Natural killer cell treated with Interleukin-12 subunit alpha and Interleukin-12 subunit beta and Interleukin-15 and Interleukin-18, amount 100 ng/mL, for 72 hours (primary cell): ENCODE results near the gene MYO19. TPM values are rescaled to one million over a fixed set of nuclear protein-coding genes. Genes with fewer than 3 reads are reported as not detected.

Experiments used
- ATAC-seq, 2 donors: fragments of 150-1000 bp; cut with Tn5 transposase in 1 of 2; sonication (Bioruptor Pico), chemical (Tn5 transposase) in 1 of 2; 2 replicates each; pipeline ENCODE4 v1.10.0; 2021
- DNase-seq: peaks from one replicate; pipeline ENCODE4 v3.0.0; 2022; ENCODE audit warnings: low spot score
- H3K27ac Mint-ChIP-seq, 2 donors: 1 replicate in 1 of 2; 2 replicates in 1 of 2; pipeline ENCODE4 v1.8.0; 2022; ENCODE audit warnings: mixed read lengths in 2 of 2, mild to moderate bottlenecking in 1 of 2, moderate library complexity in 1 of 2
- H3K27me3 Mint-ChIP-seq, 2 donors: 1 replicate in 1 of 2; 2 replicates in 1 of 2; pipeline ENCODE4 v1.8.0; 2022; ENCODE audit warnings: mixed read lengths in 2 of 2
- H3K36me3 Mint-ChIP-seq: one replicate; pipeline ENCODE4 v1.8.0; 2022; ENCODE audit warnings: mixed read lengths
- H3K4me1 Mint-ChIP-seq, 2 donors: 1 replicate in 1 of 2; 2 replicates in 1 of 2; pipeline ENCODE4 v1.8.0; 2022; ENCODE audit warnings: low read depth in 2 of 2, mixed read lengths in 2 of 2, mild to moderate bottlenecking in 1 of 2
- H3K4me3 Mint-ChIP-seq: one replicate; pipeline ENCODE4 v1.8.0; 2022; ENCODE audit warnings: mixed read lengths
- H3K9me3 Mint-ChIP-seq: 2 replicates; pipeline ENCODE4 v1.8.0; 2022; ENCODE audit warnings: mixed read lengths
- total RNA-seq, 2 donors: library from RNA; stranded (reverse); gene quantifications; one replicate each; pipeline ENCODE4 v1.2.3, GENCODE V29; 2022

MYO19 gene, protein sequence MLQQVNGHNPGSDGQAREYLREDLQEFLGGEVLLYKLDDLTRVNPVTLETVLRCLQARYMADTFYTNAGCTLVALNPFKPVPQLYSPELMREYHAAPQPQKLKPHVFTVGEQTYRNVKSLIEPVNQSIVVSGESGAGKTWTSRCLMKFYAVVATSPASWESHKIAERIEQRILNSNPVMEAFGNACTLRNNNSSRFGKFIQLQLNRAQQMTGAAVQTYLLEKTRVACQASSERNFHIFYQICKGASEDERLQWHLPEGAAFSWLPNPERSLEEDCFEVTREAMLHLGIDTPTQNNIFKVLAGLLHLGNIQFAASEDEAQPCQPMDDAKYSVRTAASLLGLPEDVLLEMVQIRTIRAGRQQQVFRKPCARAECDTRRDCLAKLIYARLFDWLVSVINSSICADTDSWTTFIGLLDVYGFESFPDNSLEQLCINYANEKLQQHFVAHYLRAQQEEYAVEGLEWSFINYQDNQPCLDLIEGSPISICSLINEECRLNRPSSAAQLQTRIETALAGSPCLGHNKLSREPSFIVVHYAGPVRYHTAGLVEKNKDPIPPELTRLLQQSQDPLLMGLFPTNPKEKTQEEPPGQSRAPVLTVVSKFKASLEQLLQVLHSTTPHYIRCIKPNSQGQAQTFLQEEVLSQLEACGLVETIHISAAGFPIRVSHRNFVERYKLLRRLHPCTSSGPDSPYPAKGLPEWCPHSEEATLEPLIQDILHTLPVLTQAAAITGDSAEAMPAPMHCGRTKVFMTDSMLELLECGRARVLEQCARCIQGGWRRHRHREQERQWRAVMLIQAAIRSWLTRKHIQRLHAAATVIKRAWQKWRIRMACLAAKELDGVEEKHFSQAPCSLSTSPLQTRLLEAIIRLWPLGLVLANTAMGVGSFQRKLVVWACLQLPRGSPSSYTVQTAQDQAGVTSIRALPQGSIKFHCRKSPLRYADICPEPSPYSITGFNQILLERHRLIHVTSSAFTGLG
- total RNA-seq: 100 to 1,000 TPM; 103 to 333 TPM

DNA sequence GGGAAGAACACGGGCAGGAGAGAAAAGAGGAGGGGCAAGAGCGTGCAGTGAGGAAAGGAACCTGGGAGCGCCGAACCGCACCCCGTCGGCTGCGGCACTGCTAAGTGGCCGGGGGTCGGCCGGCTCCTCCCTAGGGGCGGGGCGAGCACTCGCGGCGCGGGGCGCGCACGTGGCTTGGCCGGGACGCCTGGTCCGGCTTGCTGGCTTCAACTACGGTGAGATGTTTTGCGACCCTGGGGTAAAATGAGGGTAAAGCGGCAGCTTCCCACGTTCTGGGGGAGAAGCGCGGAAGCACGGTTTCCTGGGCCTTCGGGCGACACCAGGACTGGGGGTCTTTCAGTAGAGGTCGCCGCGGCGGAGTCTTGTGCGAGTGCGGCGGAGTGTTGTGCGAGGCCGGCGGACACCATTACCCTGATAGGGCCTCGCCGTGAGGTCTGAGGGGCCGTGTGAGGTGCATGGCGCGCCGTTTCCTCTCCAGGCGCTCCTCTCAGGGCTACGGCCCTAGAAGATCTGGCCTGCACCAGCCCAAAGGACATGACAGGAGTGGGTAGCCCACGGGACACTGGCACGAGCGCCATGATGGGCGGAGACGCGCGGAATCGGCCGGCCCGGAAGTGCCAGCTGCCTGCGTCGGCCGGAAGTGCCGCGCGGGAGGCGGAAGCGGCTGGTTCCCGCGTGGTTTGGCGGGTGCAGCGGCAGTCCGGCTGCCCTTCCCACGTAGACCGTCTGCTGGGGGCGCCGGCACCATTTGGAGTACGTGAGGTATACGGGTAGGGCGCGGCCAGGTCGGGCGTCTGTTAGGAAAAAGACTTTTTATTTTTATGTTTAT, at the start of gene MYO19, which contains the start of gene PIGW:
MYO19 (minus strand) TSS at position 29 of the 829 bp plus-strand sequence. CDS start 2,330 bp downstream, outside the sequence.
PIGW (plus strand) TSS at position 148 of the 829 bp plus-strand sequence. CDS start 2,115 bp downstream, outside the sequence.
- Mint-ChIP-seq H3K36me3 (peaks cover 4% of the 10 kb centered on the region), H3K9me3 (no peaks in the 10 kb centered on the region), H3K27me3 (no peaks in the 10 kb centered on the region), H3K4me3 (peak within 1 kb of the TSS; percentile 96), H3K27ac (peak within 1 kb of the TSS; percentile 87 to 93), H3K4me1 (peaks cover 26 to 31% of the 10 kb centered on the region in 2 donors)
- peak; percentile 91 for DNase-seq
- ATAC-seq: peak; percentile 92 to 93

DNA sequence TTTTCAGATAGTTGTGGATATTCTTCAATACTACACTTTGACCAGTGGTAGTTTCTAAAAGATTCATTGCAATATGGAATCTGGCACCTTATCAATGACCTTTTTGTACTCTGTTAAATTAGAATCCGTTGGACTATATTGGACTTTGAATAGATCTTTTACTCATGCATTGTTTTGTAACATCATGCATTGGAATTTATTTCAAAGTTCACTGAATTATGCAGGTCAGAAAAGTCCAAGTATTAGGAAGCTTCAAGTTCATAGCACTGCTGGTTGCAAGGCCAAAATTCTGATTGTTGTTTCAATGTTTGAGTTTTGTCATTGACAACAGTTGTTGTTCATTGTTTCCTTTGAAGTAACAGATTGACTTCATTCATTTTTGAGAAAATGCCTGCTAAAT, 49.1 kb upstream of the MYO19 start:
- DNase-seq: no peak
- Mint-ChIP-seq H3K36me3 (peaks cover 20% of the 10 kb centered on the region), H3K4me1 (peaks cover under 1 to 5% of the 10 kb centered on the region in 2 donors), H3K4me3 (no peak overlapping the region), H3K27me3 (no peaks in the 10 kb centered on the region), H3K27ac (no peak overlapping the region), H3K9me3 (no peaks in the 10 kb centered on the region)
- ATAC-seq: no peak

DNA sequence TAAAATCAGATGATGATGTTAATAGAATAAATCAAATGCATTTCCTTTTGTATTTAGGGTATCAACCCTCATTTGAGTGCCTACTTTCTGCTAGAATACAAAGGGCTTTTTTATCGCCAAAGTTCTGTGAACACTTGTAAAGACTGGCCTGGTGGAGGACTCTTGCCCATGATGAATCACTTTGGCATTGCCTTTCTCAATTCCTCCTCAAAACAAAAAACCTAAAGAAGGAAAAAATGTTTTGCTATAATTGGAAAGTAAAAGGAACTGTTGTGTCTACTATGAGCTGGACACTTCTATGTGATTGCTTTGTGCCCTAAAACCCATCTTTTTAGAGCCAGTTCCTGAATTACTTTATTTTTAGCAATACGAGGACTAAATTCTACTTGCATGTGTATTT, 44.0 kb upstream of the MYO19 start:
- peaks cover 14% of the 10 kb centered on the region for H3K36me3 Mint-ChIP-seq

DNA sequence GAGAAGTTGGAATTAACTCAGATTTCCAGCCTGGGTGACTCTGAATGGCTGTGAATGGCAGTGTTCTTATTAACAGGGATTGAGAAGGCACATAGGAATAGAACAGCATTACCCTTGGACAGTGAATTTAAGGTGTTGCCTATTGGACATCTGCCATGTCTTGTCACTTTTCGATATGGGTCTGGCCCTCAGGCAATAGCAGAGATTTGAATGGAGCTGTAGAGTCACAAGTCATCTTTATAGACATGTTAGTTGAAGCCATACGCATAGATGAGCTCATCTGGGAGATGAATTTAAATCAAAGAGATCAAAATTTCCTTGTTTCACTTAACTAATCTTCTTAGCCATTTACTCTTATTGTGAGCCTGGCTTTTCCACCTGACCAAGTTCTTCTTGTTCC, 42.1 kb upstream of the MYO19 start:
- H3K27me3 Mint-ChIP-seq: no peaks in the 10 kb centered on the region
- no peak for DNase-seq
- ATAC-seq: no peak
- peaks cover 14% of the 10 kb centered on the region for H3K36me3 Mint-ChIP-seq
- H3K9me3 Mint-ChIP-seq: no peaks in the 10 kb centered on the region
- H3K4me3 Mint-ChIP-seq: no peak overlapping the region
- peaks cover 7 to 25% of the 10 kb centered on the region in 2 donors for H3K4me1 Mint-ChIP-seq
- no peak overlapping the region for H3K27ac Mint-ChIP-seq

More for the DNA sequence above, 44.0 kb upstream of the MYO19 start:
- Mint-ChIP-seq H3K4me1 (peaks cover 3 to 17% of the 10 kb centered on the region in 2 donors), H3K27me3 (no peaks in the 10 kb centered on the region), H3K9me3 (no peaks in the 10 kb centered on the region), H3K4me3 (no peak overlapping the region), H3K27ac (no peak overlapping the region)
- ATAC-seq (no peak), DNase-seq (no peak)

DNA sequence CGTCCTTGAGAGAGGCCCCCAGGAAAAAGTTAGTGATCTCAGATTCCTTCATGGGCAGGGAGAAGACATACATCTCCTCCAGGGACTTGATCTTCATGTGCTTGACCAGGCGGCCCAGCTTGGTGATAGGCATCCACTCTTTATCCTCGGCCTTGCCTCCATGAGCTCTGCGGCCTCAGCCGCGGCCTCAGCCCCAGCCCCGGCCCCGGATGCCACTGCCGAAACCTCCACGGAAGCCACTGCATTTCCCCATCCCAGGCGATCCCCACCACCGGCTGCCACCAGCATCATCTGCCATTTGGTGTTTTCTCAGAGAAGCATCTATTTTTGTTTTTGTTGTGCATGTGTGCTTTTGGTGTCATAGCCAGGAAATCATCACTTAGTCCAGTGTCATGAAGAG, 40.4 kb upstream of the MYO19 start:
- H3K4me1 Mint-ChIP-seq: peaks cover 7 to 25% of the 10 kb centered on the region in 2 donors
- H3K27me3 Mint-ChIP-seq: no peaks in the 10 kb centered on the region
- ATAC-seq (no peak), DNase-seq (no peak)
- no peaks in the 10 kb centered on the region for H3K9me3 Mint-ChIP-seq
- peaks cover 7% of the 10 kb centered on the region for H3K36me3 Mint-ChIP-seq
- no peak overlapping the region for H3K27ac Mint-ChIP-seq
- H3K4me3 Mint-ChIP-seq: no peak overlapping the region

DNA sequence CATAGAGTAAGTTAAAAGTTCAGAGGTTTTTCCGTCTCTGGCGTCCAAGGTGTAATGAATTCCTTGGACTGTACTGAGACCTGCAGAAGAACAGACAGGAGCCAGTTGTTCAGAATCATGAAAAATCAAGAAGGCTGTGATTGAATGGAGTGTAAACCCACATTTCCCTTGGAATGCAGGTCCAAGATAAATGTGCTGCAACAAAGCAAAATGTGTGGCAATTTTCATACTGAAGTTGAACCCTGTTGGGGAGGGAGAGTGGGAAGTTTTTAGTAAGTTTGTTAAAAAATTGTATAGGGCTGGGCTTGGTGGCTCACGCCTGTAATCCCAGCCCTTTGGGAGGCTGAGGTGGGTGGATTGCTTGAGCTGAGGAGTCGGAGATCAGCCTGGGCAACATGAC, 31.4 kb upstream of the MYO19 start:
- ATAC-seq: no peak
- Mint-ChIP-seq H3K27ac (peak overlapping the region in 1 of 2 donors; percentile 61), H3K27me3 (no peaks in the 10 kb centered on the region), H3K4me1 (peaks cover 8 to 16% of the 10 kb centered on the region in 2 donors), H3K36me3 (peaks cover 20% of the 10 kb centered on the region), H3K9me3 (no peaks in the 10 kb centered on the region), H3K4me3 (no peak overlapping the region)
- no peak for DNase-seq

DNA sequence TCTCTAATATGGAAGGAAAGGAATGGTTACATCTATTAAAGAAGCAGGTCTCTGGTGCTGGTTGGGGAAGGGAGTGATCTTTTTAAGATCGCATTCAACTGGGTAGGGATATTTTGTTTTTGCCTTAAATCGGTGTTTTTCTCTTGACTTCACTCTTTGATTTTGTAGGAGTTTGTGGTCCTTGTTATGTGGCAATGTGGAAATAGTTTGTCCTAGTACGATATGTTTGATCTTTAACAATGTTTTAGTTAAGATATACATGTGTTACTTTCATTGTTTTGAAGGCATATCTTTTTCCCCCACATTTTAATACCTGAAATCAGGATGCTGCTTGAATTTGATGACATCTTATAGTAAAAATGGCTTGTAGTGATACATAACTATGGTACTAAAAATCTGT, 18.8 kb upstream of the MYO19 start:
- Mint-ChIP-seq H3K4me3 (no peak overlapping the region), H3K36me3 (peaks cover 17% of the 10 kb centered on the region), H3K27ac (no peak overlapping the region), H3K27me3 (no peaks in the 10 kb centered on the region), H3K9me3 (no peaks in the 10 kb centered on the region), H3K4me1 (peaks cover 36 to 46% of the 10 kb centered on the region in 2 donors)
- DNase-seq (no peak), ATAC-seq (no peak)

DNA sequence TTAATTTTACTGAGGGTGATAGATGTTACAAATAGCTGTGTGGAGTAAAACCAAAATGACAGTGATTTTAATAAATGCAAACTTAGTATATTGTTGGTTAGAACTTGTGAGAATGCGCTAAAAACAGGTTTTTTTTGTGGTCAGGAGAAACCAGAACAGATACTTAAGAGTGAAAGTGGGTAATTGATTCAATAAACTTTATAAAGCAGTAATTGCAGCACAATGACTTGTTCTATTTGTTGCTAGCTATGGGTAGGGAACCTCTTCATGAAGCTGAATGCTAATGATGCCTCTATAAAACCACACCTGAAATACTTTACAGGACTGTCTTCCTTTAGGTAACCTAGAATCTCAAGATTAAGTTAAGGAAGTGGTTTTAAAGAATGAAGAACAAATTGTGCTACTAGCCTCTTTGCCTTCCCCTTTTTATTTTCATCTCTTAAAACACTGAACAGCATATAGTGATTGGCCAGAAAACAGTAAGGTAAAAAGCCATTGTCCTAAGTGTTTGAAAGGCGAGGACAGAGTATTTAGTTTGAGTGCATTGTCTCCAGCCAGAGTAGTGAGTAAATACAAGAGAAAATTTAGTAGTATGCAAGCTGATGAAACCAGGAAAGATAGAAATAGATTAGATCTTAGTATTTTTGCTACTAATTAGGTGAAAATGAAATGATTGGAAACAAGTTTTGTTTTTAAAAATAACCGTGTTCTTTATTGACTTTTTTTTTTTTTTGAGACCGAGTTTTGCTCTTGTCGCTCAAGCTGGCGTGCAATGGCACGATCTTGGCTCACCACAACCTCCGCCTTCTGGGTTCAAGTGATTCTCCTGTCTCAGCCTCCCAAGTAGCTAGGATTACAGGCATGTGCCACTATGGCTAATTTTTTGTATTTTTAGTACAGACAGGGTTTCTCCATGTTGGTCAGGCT, 16.1 kb upstream of the MYO19 start:
- Mint-ChIP-seq H3K36me3 (peaks cover 8% of the 10 kb centered on the region), H3K9me3 (no peaks in the 10 kb centered on the region), H3K4me1 (peaks cover 43 to 47% of the 10 kb centered on the region in 2 donors), H3K4me3 (peak overlapping the region; percentile 62), H3K27ac (peak overlapping the region; percentile 15 to 67), H3K27me3 (no peaks in the 10 kb centered on the region)
- DNase-seq (no peak), ATAC-seq (no peak)

DNA sequence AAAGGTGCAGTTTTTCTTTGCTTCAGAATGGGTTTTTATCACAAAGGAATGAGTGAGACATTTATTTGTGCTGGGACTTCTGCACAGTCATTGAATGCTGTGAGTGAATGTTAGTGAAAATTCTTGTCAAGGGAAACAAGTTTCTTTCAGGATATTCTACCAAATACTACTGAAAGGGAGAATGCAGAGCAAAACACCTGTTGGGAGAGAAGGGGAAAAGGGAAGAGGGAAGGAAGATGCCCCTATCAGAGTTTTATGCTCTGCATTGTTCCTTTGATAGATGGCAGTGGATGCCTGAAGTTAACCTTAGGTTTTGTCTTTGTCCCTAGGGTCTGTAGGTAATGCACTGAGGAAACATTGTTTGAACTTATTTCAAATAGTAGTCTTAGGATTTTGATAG, 13.1 kb upstream of the MYO19 start:
- peaks cover 39 to 42% of the 10 kb centered on the region in 2 donors for H3K4me1 Mint-ChIP-seq

DNA sequence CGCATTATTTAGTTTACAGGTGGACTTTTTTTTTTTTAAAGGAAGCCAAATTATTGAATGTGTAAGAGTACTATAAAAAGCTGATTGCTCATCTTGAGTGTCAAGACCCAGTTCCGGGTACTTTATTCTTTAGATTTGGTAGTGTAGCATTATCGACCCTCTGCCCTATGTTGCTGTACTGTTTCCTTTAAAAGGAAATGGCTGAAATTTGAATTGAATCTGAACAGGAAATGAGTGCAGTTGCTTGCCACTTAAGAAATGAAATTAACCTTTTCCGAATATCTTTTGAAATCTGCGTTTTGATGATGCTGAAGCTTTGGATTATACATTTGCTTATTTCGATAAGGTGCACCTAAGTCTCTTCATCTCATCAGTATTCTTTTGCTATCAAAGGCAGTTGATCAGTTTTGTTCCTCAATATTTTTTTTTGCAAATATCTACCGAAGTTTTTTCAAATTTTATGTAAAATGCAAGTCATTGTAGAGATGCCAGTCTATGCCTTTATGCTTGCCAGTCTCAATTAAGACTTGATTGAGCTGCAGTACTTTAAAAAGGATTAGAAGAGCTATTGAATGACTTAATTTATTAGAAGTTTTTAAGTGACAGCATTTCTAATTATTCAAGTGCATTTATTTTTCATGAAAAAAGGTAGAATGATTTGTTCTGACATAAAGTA, 11.9 kb upstream of the MYO19 start:
- Mint-ChIP-seq H3K4me3 (peak overlapping the region; percentile 98), H3K9me3 (no peaks in the 10 kb centered on the region), H3K27me3 (no peaks in the 10 kb centered on the region), H3K36me3 (peaks cover 7% of the 10 kb centered on the region), H3K27ac (peak overlapping the region; percentile 94 to 98), H3K4me1 (peaks cover 35 to 42% of the 10 kb centered on the region in 2 donors)
- DNase-seq: no peak
- ATAC-seq: no peak

More for the DNA sequence above, 13.1 kb upstream of the MYO19 start:
- H3K27ac Mint-ChIP-seq: peak overlapping the region; percentile 94 to 98
- DNase-seq (no peak), ATAC-seq (no peak)
- no peaks in the 10 kb centered on the region for H3K9me3 Mint-ChIP-seq
- peak overlapping the region; percentile 98 for H3K4me3 Mint-ChIP-seq
- H3K27me3 Mint-ChIP-seq: no peaks in the 10 kb centered on the region
- H3K36me3 Mint-ChIP-seq: peaks cover 7% of the 10 kb centered on the region

DNA sequence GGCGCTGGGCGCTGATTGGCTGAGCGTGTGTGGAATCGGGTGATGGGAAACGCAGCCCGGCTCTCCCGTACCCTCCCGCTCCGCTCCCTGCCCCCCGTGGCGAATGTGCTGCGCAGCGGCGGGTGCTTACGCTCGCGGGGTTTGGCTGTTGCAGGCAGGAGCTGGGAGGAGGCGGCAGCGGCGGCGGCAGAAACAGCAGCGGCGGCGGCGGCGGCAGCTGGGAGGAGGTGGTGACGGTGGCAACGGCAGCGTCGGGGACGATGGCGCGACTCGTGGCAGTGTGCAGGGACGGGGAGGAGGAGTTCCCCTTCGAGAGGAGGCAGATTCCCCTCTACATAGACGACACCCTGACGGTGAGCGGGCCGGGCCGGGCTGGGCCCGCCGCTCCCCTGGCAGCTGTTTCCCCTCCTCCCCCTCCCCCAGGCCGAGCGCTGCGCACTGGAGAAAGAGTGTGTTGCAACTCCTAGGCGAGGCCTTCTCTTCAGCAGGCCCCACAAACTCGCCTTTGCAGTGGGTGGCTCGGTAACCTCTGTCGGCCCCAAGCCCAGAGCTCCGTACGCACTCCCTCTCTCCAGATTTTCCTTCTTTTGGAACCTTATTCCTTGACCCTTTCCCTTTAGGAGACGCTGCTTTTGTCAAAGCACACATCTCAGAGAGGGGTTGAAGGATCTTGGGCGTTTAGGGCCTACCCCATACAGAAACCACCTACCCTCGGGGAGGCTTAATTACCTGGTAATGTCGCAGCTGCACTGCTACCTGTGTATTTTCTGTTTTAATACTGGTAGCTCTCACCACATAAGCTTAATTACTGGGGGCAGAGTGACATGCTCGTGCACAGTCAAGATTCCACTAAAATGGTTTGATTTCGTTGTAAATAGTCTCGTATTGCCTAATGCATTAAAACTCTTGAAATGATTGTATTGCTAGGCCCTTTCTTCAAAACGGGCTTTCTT, 11.1 kb upstream of the MYO19 start:
- H3K4me1 Mint-ChIP-seq: peaks cover 29 to 37% of the 10 kb centered on the region in 2 donors
- peak; percentile 97 for DNase-seq
- peaks cover 7% of the 10 kb centered on the region for H3K36me3 Mint-ChIP-seq
- ATAC-seq: peak; percentile 87 to 90
- H3K4me3 Mint-ChIP-seq: peak overlapping the region; percentile 98
- no peaks in the 10 kb centered on the region for H3K27me3 Mint-ChIP-seq
- no peaks in the 10 kb centered on the region for H3K9me3 Mint-ChIP-seq
- peak overlapping the region; percentile 94 to 98 for H3K27ac Mint-ChIP-seq
